ENCODE data around the gene BRI3. TPM values are rescaled to one million over a fixed set of nuclear protein-coding genes. Genes with fewer than 3 reads are reported as not detected.

BRI3 gene
- total and polyA plus RNA-seq, 10 of the 15 experiments (the other 5 are each of a cell fraction or from before 2014, with no cell fraction given) = 4.5 to 56.3 (median 21.5) TPM

DNA sequence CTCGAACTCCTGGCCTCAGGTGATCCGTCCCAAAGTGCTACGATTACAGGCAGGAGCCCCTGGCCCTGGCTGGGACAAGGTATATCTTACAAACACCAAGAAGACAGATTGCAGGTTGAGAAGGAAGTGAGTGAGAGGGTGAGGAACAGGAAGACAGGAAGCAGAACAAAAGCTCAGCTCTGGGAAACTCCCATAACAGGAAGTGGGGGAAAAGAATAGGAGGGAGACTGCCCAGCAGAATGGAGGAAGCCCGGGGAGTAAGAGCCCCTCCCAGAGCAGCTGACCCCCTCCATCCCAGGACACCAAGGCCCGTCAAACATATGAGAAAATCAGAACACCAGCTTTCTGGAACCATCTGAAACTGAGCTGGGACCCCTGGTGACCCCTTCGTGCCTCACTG, 32.4 kb upstream of the BRI3 start (continued):
- TF ChIP-seq, protein P1, sequence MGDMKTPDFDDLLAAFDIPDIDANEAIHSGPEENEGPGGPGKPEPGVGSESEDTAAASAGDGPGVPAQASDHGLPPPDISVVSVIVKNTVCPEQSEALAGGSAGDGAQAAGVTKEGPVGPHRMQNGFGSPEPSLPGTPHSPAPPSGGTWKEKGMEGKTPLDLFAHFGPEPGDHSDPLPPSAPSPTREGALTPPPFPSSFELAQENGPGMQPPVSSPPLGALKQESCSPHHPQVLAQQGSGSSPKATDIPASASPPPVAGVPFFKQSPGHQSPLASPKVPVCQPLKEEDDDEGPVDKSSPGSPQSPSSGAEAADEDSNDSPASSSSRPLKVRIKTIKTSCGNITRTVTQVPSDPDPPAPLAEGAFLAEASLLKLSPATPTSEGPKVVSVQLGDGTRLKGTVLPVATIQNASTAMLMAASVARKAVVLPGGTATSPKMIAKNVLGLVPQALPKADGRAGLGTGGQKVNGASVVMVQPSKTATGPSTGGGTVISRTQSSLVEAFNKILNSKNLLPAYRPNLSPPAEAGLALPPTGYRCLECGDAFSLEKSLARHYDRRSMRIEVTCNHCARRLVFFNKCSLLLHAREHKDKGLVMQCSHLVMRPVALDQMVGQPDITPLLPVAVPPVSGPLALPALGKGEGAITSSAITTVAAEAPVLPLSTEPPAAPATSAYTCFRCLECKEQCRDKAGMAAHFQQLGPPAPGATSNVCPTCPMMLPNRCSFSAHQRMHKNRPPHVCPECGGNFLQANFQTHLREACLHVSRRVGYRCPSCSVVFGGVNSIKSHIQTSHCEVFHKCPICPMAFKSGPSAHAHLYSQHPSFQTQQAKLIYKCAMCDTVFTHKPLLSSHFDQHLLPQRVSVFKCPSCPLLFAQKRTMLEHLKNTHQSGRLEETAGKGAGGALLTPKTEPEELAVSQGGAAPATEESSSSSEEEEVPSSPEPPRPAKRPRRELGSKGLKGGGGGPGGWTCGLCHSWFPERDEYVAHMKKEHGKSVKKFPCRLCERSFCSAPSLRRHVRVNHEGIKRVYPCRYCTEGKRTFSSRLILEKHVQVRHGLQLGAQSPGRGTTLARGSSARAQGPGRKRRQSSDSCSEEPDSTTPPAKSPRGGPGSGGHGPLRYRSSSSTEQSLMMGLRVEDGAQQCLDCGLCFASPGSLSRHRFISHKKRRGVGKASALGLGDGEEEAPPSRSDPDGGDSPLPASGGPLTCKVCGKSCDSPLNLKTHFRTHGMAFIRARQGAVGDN (IDR thresholded peaks at IDR 0.05) = no peak
- TF ChIP-seq ZNF24 (IDR thresholded peaks at IDR 0.05) (no peak), NBN (IDR thresholded peaks at IDR 0.05) (no peak), SREBF2 (IDR thresholded peaks at IDR 0.05; ENCODE audit: low read length) (no peak), SUZ12 (IDR thresholded peaks at IDR 0.05; ENCODE audit: unreplicated experiment) (no peak)
- TF ChIP-seq, protein P2, sequence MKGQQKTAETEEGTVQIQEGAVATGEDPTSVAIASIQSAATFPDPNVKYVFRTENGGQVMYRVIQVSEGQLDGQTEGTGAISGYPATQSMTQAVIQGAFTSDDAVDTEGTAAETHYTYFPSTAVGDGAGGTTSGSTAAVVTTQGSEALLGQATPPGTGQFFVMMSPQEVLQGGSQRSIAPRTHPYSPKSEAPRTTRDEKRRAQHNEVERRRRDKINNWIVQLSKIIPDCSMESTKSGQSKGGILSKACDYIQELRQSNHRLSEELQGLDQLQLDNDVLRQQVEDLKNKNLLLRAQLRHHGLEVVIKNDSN (IDR thresholded peaks at IDR 0.05; ENCODE audit: borderline replicate concordance, extremely low read length, insufficient read depth, low read depth, low read length) = no peak
- TF ChIP-seq, protein P3, sequence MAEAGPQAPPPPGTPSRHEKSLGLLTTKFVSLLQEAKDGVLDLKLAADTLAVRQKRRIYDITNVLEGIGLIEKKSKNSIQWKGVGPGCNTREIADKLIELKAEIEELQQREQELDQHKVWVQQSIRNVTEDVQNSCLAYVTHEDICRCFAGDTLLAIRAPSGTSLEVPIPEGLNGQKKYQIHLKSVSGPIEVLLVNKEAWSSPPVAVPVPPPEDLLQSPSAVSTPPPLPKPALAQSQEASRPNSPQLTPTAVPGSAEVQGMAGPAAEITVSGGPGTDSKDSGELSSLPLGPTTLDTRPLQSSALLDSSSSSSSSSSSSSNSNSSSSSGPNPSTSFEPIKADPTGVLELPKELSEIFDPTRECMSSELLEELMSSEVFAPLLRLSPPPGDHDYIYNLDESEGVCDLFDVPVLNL (IDR thresholded peaks at IDR 0.05; ENCODE audit: low read depth, low read length) = no peak
- TF ChIP-seq, protein P4, sequence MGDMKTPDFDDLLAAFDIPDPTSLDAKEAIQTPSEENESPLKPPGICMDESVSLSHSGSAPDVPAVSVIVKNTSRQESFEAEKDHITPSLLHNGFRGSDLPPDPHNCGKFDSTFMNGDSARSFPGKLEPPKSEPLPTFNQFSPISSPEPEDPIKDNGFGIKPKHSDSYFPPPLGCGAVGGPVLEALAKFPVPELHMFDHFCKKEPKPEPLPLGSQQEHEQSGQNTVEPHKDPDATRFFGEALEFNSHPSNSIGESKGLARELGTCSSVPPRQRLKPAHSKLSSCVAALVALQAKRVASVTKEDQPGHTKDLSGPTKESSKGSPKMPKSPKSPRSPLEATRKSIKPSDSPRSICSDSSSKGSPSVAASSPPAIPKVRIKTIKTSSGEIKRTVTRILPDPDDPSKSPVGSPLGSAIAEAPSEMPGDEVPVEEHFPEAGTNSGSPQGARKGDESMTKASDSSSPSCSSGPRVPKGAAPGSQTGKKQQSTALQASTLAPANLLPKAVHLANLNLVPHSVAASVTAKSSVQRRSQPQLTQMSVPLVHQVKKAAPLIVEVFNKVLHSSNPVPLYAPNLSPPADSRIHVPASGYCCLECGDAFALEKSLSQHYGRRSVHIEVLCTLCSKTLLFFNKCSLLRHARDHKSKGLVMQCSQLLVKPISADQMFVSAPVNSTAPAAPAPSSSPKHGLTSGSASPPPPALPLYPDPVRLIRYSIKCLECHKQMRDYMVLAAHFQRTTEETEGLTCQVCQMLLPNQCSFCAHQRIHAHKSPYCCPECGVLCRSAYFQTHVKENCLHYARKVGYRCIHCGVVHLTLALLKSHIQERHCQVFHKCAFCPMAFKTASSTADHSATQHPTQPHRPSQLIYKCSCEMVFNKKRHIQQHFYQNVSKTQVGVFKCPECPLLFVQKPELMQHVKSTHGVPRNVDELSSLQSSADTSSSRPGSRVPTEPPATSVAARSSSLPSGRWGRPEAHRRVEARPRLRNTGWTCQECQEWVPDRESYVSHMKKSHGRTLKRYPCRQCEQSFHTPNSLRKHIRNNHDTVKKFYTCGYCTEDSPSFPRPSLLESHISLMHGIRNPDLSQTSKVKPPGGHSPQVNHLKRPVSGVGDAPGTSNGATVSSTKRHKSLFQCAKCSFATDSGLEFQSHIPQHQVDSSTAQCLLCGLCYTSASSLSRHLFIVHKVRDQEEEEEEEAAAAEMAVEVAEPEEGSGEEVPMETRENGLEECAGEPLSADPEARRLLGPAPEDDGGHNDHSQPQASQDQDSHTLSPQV (IDR thresholded peaks at IDR 0.05) = no peak

All from GM12878 (cell line).